K562 (cell line): Measurements from ENCODE around the gene POLN.

ENCODE experiments used
- CBFA2T3 ChIP-seq: fragments of 450-650 bp; IDR thresholded peaks from 2 replicates; pipeline ENCODE4 v1.6.1; 2017
- CBFB ChIP-seq: sonication (generic); formaldehyde crosslinking; IDR thresholded peaks from 2 replicates; pipeline ENCODE4 v1.4.0; 2020; ENCODE audit warnings: mild to moderate bottlenecking, missing genetic modification reagents
- CCAR2 ChIP-seq: fragments of 200-400 bp; formaldehyde crosslinking; IDR thresholded peaks from 2 replicates; pipeline ENCODE4 v1.6.1; 2017; ENCODE audit warnings: mild to moderate bottlenecking, low read depth, low read length
- ETV1 ChIP-seq: fragments of 450-650 bp; conservative IDR thresholded peaks from 2 replicates; pipeline ENCODE4 v1.6.1; 2016; ENCODE audit warnings: missing genetic modification characterization, control low read depth, low read depth, missing compliant biosample characterization
- KDM4B ChIP-seq, 2 experiments: fragments of 450-650 bp in 1 of 2; sonication (generic) in 1 of 2; IDR thresholded peaks; 2 replicates each; pipeline ENCODE4 v1.6.1; 2016 to 2017; ENCODE audit warnings: borderline replicate concordance in 2 of 2, antibody characterized with exemption in 1 of 2, low read depth in 1 of 2, mild to moderate bottlenecking in 1 of 2
- NR3C1 ChIP-seq: sonication (generic); formaldehyde crosslinking; IDR thresholded peaks from 2 replicates; pipeline ENCODE4 v1.8.1; 2022; ENCODE audit warnings: missing genetic modification reagents
- POLR2A ChIP-seq: fragments of 450-650 bp; conservative IDR thresholded peaks from 2 replicates; pipeline ENCODE4 v1.6.1; 2016
- TRIM28 ChIP-seq: fragments of 450-650 bp; IDR thresholded peaks from 2 replicates; pipeline ENCODE4 v1.6.1; 2017
- TF ChIP-seq, protein P1 (sequence below), 2 experiments: fragments of 450-650 bp; IDR thresholded peaks; 2 replicates each; pipeline ENCODE4 v1.6.1; 2016; ENCODE audit warnings: mild to moderate bottlenecking in 2 of 2, borderline replicate concordance in 1 of 2, low read depth in 1 of 2, moderate library complexity in 1 of 2
- TF ChIP-seq, protein P2 (sequence below), 2 experiments: fragments of 450-650 bp in 1 of 2; IDR thresholded peaks; 2 replicates each; pipeline ENCODE4 v1.6.1; 2011 to 2017; ENCODE audit warnings: low read depth in 2 of 2, antibody characterized with exemption in 1 of 2, borderline replicate concordance in 1 of 2, low read length in 1 of 2, mild to moderate bottlenecking in 1 of 2, mixed read lengths in 1 of 2; ENCODE audit not compliant: control insufficient read depth in 1 of 2
- TF ChIP-seq, protein P3 (sequence below), 3 experiments: IDR thresholded peaks in 2 of 3; conservative IDR thresholded peaks in 1 of 3; 2 replicates each; pipeline ENCODE4 v1.5.1; 2011 to 2012; ENCODE audit warnings: low read length in 3 of 3, mild to moderate bottlenecking in 3 of 3, control low read depth in 2 of 3, improper control_type of control experiment in 1 of 3, inconsistent platforms in 1 of 3, low read depth in 1 of 3, mixed read lengths in 1 of 3, moderate library complexity in 1 of 3; ENCODE audit not compliant: insufficient read depth in 2 of 3
- TF ChIP-seq, protein P4 (sequence below): sonication (generic); formaldehyde crosslinking; IDR thresholded peaks from 2 replicates; pipeline ENCODE4 v1.9.0; 2022; ENCODE audit warnings: mild to moderate bottlenecking, missing genetic modification reagents

DNA sequence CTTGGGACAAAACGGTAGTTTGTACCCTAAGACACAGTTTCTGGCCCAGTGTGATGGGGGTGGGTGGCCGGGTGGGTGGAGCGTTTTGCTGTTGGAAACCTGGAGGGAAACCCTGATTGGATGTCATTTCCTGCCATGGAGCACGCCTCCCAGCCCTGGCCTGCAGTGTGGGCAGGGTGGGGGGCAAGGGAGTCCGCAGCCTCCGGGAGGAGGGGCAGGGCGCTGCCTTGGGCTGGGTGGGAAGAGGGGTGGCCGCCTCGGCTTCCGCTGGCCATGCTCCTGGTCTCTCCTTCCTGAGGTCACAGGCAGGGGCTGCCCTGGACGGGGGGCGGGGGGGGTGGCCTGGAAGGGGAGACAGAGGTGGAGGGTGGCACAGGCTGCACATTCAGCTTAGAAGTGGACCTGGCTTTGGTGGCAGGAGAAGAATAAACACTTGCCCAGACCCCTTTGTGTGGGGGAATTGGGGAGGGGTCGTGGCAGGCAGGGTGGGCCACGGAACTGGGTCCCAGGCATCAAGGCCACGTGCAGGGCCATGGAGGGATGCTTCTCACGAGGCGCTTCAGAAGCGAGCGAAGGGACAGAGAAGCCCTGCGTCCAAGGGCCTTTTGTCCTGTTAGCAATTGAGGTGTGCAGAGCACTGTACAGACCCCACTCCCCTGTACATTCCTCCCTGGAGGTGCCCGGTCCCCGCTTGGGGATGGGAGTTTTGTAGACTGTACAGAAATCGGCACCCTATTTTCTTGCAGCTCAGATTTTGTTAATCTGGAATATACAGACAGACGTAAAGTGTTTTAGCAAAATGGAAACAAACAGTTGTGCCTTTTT is 176.6 kb downstream of the POLN start:
- TF ChIP-seq CCAR2 (no peak), CBFB (CRISPR knock-in tag) (no peak), POLR2A (no peak), NR3C1 (no peak), CBFA2T3 (no peak), TRIM28 (no peak), ETV1 (tag) (no peak), KDM4B (IDR thresholded peaks at IDR 0.05; ENCODE audit: borderline replicate concordance in 2 of 2, low read depth in 1 of 2) (no peak)
- TF ChIP-seq, protein P1, sequence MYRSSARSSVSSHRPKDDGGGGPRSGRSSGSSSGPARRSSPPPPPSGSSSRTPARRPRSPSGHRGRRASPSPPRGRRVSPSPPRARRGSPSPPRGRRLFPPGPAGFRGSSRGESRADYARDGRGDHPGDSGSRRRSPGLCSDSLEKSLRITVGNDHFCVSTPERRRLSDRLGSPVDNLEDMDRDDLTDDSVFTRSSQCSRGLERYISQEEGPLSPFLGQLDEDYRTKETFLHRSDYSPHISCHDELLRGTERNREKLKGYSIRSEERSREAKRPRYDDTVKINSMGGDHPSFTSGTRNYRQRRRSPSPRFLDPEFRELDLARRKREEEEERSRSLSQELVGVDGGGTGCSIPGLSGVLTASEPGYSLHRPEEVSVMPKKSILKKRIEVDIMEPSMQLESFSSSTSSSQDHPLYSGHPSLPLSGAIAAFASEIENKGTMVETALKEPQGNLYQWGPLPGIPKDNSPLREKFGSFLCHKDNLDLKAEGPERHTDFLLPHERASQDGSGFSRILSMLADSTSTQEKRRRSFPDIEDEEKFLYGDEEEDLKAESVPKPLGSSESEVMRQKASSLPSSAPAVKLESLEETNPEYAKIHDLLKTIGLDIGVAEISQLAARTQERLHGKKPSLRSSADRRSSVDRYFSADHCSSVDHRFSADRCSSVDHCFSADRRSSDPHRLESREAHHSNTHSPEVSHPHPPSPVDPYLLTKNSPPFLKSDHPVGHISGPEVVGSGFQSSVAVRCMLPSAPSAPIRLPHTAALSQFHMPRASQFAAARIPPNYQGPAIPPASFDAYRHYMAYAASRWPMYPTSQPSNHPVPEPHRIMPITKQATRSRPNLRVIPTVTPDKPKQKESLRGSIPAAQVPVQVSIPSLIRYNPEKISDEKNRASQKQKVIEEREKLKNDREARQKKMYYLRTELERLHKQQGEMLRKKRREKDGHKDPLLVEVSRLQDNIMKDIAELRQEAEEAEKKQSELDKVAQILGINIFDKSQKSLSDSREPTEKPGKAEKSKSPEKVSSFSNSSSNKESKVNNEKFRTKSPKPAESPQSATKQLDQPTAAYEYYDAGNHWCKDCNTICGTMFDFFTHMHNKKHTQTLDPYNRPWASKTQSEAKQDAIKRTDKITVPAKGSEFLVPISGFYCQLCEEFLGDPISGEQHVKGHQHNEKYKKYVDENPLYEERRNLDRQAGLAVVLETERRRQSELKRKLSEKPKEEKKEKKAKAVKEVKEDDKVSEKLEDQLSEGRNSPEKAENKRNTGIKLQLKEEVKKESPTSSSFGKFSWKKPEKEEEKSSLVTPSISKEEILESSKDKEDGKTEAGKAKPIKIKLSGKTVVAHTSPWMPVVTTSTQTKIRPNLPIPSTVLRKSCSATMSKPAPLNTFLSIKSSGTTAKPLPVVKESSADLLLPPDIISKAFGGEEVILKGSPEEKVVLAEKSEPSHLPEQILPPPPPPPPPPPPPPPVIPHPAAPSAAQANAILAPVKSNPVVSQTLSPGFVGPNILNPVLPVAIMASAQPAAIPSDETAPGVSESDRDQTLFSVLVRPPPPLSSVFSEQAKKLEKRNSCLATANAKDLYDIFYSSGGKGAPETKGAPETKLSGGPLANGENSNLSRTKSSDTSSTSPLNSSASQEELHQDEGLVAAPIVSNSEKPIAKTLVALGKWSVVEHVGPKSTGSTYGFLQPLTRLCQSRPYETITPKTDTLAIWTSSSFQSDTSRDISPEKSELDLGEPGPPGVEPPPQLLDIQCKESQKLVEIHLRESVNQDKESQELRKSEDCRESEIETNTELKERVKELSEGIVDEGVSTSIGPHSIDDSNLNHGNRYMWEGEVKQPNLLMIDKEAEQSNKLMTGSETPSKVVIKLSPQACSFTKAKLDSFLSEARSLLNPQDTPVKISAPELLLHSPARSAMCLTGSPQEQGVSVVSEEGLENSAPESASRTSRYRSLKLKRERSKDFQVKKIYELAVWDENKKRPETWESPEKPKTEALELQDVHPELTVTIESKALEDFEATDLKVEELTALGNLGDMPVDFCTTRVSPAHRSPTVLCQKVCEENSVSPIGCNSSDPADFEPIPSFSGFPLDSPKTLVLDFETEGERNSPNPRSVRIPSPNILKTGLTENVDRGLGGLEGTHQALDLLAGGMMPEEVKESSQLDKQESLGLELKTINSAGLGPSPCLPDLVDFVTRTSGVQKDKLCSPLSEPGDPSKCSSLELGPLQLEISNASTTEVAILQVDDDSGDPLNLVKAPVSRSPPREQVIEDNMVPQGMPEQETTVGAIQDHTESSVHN (IDR thresholded peaks at IDR 0.05; ENCODE audit: borderline replicate concordance in 1 of 2, low read depth in 1 of 2) = no peak
- TF ChIP-seq, protein P2, sequence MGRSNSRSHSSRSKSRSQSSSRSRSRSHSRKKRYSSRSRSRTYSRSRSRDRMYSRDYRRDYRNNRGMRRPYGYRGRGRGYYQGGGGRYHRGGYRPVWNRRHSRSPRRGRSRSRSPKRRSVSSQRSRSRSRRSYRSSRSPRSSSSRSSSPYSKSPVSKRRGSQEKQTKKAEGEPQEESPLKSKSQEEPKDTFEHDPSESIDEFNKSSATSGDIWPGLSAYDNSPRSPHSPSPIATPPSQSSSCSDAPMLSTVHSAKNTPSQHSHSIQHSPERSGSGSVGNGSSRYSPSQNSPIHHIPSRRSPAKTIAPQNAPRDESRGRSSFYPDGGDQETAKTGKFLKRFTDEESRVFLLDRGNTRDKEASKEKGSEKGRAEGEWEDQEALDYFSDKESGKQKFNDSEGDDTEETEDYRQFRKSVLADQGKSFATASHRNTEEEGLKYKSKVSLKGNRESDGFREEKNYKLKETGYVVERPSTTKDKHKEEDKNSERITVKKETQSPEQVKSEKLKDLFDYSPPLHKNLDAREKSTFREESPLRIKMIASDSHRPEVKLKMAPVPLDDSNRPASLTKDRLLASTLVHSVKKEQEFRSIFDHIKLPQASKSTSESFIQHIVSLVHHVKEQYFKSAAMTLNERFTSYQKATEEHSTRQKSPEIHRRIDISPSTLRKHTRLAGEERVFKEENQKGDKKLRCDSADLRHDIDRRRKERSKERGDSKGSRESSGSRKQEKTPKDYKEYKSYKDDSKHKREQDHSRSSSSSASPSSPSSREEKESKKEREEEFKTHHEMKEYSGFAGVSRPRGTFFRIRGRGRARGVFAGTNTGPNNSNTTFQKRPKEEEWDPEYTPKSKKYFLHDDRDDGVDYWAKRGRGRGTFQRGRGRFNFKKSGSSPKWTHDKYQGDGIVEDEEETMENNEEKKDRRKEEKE (IDR thresholded peaks at IDR 0.05; ENCODE audit: borderline replicate concordance in 1 of 2, control insufficient read depth in 1 of 2, low read depth in 2 of 2, low read length in 1 of 2) = no peak
- TF ChIP-seq, protein P3, sequence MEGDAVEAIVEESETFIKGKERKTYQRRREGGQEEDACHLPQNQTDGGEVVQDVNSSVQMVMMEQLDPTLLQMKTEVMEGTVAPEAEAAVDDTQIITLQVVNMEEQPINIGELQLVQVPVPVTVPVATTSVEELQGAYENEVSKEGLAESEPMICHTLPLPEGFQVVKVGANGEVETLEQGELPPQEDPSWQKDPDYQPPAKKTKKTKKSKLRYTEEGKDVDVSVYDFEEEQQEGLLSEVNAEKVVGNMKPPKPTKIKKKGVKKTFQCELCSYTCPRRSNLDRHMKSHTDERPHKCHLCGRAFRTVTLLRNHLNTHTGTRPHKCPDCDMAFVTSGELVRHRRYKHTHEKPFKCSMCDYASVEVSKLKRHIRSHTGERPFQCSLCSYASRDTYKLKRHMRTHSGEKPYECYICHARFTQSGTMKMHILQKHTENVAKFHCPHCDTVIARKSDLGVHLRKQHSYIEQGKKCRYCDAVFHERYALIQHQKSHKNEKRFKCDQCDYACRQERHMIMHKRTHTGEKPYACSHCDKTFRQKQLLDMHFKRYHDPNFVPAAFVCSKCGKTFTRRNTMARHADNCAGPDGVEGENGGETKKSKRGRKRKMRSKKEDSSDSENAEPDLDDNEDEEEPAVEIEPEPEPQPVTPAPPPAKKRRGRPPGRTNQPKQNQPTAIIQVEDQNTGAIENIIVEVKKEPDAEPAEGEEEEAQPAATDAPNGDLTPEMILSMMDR (IDR thresholded peaks at IDR 0.05 in 2 of 3, conservative IDR thresholded peaks at IDR 0.05 in 1 of 3; ENCODE audit: insufficient read depth in 2 of 3, low read depth in 1 of 3, low read length in 3 of 3) = no peak
- TF ChIP-seq, protein P4, sequence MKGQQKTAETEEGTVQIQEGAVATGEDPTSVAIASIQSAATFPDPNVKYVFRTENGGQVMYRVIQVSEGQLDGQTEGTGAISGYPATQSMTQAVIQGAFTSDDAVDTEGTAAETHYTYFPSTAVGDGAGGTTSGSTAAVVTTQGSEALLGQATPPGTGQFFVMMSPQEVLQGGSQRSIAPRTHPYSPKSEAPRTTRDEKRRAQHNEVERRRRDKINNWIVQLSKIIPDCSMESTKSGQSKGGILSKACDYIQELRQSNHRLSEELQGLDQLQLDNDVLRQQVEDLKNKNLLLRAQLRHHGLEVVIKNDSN (CRISPR knock-in tag) = no peak
